Fibroblast of skin of left biceps (primary cell): ENCODE data around the gene PLEKHB2.
"Not testable (repeated sequence)": the region's sequence is repeated elsewhere in the genome, so short reads cannot be mapped to it uniquely, and the experiment has no call there.

ENCODE experiments used
- DNase-seq, 2 experiments: peaks; one replicate each; pipeline ENCODE4 v3.0.0-alpha.2; 2013; ENCODE audit warnings: low read depth in 2 of 2

The PLEKHB2 gene

GRCh38 chr2:131105156-131105949, at the start of gene PLEKHB2:
PLEKHB2 (plus strand) TSS chr2:131105336; CDS start chr2:131120942, 15,606 bp downstream.
- peak; percentile 60 to 70 for DNase-seq

- DNase-seq = no peak
Measured at GRCh38 chr2:131056204-131056931, 48.8 kb upstream of the PLEKHB2 start.

- no peak for DNase-seq
Measured at GRCh38 chr2:131056932-131057287, 48.2 kb upstream of the PLEKHB2 start.

- no peak for DNase-seq
Measured at GRCh38 chr2:131058214-131058843, 46.8 kb upstream of the PLEKHB2 start.

GRCh38 chr2:131058920-131059319, 46.2 kb upstream of the PLEKHB2 start:
- no peak for DNase-seq

GRCh38 chr2:131063501-131064283, 41.4 kb upstream of the PLEKHB2 start:
- DNase-seq = no peak

GRCh38 chr2:131064589-131065512, 40.3 kb upstream of the PLEKHB2 start:
- DNase-seq = no peak

- DNase-seq = no peak
Measured at GRCh38 chr2:131067465-131068125, 37.5 kb upstream of the PLEKHB2 start.

- DNase-seq = not testable (repeated sequence)
Measured at GRCh38 chr2:131068172-131068571, 37.0 kb upstream of the PLEKHB2 start.

GRCh38 chr2:131075578-131075977, 29.6 kb upstream of the PLEKHB2 start:
- not testable (repeated sequence) for DNase-seq

- no peak for DNase-seq
Measured at GRCh38 chr2:131076707-131077106, 28.4 kb upstream of the PLEKHB2 start.

- no peak for DNase-seq
Measured at GRCh38 chr2:131077182-131077846, 27.8 kb upstream of the PLEKHB2 start.

- no peak for DNase-seq
Measured at GRCh38 chr2:131077966-131078365, 27.2 kb upstream of the PLEKHB2 start.

- not testable (repeated sequence) for DNase-seq
Measured at GRCh38 chr2:131079931-131080330, 25.2 kb upstream of the PLEKHB2 start.

- no peak for DNase-seq
Measured at GRCh38 chr2:131081190-131081589, 23.9 kb upstream of the PLEKHB2 start.

- DNase-seq = no peak
Measured at GRCh38 chr2:131085646-131086045, 19.5 kb upstream of the PLEKHB2 start.

- DNase-seq = no peak
Measured at GRCh38 chr2:131092458-131093005, 12.6 kb upstream of the PLEKHB2 start.

GRCh38 chr2:131093006-131093695, 12.0 kb upstream of the PLEKHB2 start, which contains the start of gene FAM168B:
FAM168B (minus strand) TSS chr2:131093460; CDS start chr2:131082646, 10,814 bp downstream.
- DNase-seq = peak; percentile 65 to 68
